GM06990 (cell line): ENCODE data around the gene PMPCA.
"Not testable (repeated sequence)": the region's sequence is repeated elsewhere in the genome, so short reads cannot be mapped to it uniquely, and the experiment has no call there.

Source experiments
- DNase-seq: peaks from one replicate; pipeline ENCODE4 v3.0.0-alpha.2; 2011; ENCODE audit not compliant: insufficient read length; ENCODE audit errors: extremely low read depth
- H3K27me3 ChIP-seq: replicated peaks from 2 replicates; pipeline ENCODE4 v1.6.0; 2011; ENCODE audit warnings: low read length; ENCODE audit not compliant: control insufficient read depth, insufficient read depth
- H3K36me3 ChIP-seq: 2 replicates; pipeline ENCODE4 v1.5.1; 2011; ENCODE audit warnings: low read length; ENCODE audit not compliant: control insufficient read depth, insufficient read depth
- H3K4me3 ChIP-seq: replicated peaks from 2 replicates; pipeline ENCODE4 v1.5.1; 2011; ENCODE audit warnings: low read depth, mild to moderate bottlenecking, control low read depth, low read length
- CTCF ChIP-seq: IDR thresholded peaks from 2 replicates; pipeline ENCODE4 v1.5.1; 2011; ENCODE audit warnings: low read length, control low read depth, mild to moderate bottlenecking, inconsistent platforms; ENCODE audit not compliant: insufficient read depth, poor library complexity, severe bottlenecking

Gene PMPCA

DNA sequence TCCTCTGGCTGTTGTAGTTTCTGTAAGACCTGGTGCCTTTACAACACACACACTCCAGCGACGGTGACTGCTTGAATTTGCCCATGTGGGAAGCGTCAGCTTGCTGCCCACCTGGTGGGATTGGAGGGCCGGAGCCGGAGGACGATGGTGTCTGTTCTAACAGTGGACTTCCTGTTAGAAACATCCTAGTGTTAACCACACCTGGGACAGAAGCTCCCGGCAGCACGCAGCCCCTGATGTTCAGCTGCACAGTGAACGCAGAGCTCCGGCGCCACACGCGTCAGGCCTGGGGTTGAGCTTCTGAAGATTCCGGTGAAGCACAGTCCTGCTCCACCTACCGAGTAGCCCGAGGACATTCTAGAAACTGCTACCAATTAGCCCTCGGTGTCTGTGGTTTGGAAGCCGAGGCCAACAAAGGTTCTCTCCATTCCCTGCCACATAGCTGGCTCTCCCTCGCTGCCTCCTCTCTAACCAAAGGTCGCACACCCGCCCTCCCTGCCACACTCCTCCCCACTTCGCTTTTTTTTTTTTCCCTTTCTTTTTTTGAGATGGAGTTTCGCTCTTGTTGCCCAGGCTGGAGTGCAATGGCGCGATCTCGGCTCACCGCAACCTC lies 14.4 kb downstream of the PMPCA start:
- no peak for DNase-seq
- no peaks in the 10 kb centered on the region for H3K27me3 ChIP-seq
- no peak for TF ChIP-seq CTCF
- H3K4me3 ChIP-seq = no peak overlapping the region
- H3K36me3 ChIP-seq = peaks cover 17% of the 10 kb centered on the region

DNA sequence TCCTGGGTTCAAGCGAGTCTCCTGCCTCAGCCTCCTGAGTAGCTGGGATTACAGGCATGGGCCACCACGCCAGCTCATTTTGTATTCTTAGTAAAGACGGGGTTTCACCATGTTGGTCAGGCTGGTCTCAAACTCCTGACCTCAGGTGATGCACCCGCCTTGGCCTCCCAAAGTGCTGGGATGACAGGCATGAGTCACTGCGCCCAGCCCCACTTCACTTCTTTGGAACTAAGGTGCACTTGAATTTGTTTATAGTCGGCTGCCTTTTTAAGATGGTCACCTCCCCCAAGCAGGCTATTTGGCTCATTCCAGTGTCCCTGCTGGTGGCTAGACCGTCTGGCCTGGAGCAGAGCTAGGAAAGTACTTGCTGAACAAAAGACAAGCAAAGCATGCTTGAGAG lies 14.9 kb downstream of the PMPCA start:
- H3K4me3 ChIP-seq, DNase-seq, H3K27me3 ChIP-seq: not testable (repeated sequence)
- H3K36me3 ChIP-seq = peaks cover 17% of the 10 kb centered on the region

DNA sequence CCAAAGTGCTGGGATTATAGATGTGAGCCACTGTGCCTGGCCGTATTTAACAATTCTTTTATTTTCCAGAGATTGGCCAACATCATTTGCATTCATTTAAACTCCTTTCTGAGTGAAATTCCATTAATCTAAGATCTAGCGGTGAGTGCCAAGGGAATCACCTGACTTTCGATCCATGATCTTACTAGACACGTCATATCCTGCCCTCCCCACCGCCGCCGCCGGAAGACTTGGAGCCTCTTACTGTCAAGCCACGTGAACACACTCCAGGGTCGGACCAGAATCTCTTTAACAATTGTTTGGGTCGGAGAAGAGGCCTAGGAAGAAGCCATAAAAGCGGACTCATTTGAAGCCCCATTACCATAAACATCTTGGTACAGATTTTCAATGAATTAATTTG lies 16.3 kb downstream of the PMPCA start:
- no peaks in the 10 kb centered on the region for H3K27me3 ChIP-seq
- peaks cover 21% of the 10 kb centered on the region for H3K36me3 ChIP-seq
- no peak for TF ChIP-seq CTCF
- H3K4me3 ChIP-seq = no peak overlapping the region
- no peak for DNase-seq

DNA sequence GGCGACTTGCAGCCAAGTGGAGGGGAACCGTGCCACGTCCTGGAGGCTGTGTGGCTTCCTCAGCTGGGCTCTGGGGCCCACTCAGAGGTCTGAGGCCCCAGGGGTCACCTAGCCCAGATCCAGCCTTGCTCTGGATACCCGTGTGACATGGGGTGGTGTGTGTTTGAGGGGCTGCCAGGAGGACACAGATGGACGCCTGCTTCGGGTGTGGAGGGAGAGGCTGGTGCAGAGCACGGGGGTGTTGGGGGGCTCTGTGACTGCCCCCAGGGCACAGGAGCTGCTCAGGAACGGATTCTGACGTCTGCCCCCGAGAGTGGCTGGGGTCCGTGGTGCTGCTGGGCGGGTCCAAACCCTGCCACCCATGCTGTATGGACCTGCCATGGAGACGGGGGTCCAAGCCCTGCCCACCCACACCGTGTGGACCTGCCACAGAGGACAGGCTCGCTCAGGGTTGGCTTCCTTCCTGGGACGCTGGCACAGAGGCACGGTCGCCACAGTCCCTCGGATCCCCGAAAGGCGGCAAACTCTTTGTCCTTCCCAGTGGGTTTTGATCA lies 18.7 kb downstream of the PMPCA start:
- peaks cover 12% of the 10 kb centered on the region for H3K36me3 ChIP-seq
- H3K4me3 ChIP-seq = no peak overlapping the region
- no peak for TF ChIP-seq CTCF
- DNase-seq = no peak
- H3K27me3 ChIP-seq = no peaks in the 10 kb centered on the region

GRCh38 chr9:136429683-136430491 lies 19.4 kb downstream of the PMPCA start:
- DNase-seq = no peak
- no peaks in the 10 kb centered on the region for H3K27me3 ChIP-seq
- H3K4me3 ChIP-seq = no peak overlapping the region
- no peak for TF ChIP-seq CTCF
- H3K36me3 ChIP-seq = peaks cover 12% of the 10 kb centered on the region

DNA sequence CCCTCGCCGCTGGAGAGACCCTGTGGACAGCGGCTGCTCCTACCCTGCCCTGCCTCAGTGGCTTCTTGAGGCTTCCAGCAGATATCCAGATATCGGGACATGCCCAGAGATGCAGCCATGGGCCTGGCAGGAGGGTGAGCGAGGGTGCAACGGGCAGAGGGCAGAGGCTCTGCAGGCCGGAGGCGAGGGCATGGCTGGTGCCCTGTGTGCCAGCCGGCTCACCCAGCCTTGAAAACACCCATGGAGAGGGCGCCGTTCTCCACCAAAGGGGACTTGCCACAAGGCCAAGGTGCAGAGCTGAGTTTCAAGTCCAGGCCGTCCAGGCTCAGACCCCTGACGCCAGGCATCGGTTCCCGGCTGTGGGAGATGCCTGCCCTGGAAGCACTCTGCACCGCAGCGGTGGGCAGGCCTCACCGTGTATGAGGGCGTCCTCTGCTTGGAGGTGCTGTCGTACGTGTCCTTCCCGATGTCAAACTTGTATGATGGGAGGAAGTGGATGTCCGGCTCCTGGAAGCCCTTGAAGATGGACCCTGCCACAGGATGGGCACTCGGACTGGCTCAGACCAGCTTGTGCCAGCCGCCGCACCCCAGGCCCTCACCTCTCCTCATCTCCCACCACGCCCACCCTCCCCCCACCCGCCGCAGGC lies 20.3 kb downstream of the PMPCA start:
- H3K4me3 ChIP-seq = no peak overlapping the region
- H3K27me3 ChIP-seq = no peaks in the 10 kb centered on the region
- DNase-seq = no peak
- TF ChIP-seq CTCF = no peak
- peaks cover 14% of the 10 kb centered on the region for H3K36me3 ChIP-seq
